M059J (cell line): ENCODE measurements around the gene PRIMA1. TPM values are rescaled to one million over a fixed set of nuclear protein-coding genes. Genes with fewer than 3 reads are reported as not detected.

ENCODE experiments used
- DNase-seq: peaks from one replicate; pipeline ENCODE4 v3.0.0-alpha.2; 2012; ENCODE audit warnings: low read depth
- total RNA-seq: library from RNA; depleted of rRNA; stranded (reverse); fragments of >200 nt; shearing (Covaris generic); gene quantifications from 2 replicates; pipeline ENCODE4 v1.2.3, GENCODE V29; 2014

The PRIMA1 gene
- total RNA-seq, 1 experiment from 2014 or later = not detected

DNA sequence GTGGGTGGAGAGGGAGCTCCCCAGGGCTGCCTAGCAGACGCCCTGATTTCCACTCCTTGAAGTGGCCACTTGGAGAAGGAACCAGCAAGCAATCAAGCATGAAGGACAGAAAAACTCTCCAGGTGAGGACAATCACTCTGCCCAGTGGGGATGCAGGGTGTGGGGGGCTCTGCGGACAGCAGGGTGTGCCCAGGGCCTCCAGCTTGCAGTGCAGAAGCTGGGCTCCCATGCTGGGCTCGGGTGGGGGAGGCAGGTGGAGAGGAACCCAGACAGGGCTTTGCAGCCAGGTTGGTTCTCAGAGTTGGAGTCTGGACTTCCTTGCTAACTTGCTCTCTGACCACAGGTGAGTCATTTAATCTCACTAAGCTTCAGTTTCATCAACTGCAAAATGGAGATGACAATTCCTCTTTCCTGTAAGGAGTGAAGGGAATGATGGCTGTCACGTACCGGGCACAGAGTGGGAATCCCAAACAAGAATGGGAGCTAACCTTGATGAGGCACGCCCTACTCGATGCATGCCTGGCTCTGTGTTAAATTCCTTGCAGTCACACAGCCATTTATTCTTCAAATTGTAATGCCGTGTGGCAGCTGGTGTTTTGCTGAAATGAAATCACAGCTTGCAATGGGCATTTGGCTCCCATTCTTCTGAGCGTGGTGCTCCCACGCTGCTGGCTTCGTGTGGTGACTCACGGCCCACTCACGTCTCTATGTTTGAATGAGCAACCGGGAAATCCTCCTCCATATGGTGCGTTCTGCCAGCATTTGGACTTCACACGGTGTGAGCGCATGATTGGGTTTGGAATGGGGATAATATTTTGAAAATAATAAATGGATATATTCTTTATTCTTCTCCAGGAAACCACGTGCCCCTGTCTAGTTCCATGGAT, 75.2 kb downstream of the PRIMA1 start:
- DNase-seq = peak; percentile 2

DNA sequence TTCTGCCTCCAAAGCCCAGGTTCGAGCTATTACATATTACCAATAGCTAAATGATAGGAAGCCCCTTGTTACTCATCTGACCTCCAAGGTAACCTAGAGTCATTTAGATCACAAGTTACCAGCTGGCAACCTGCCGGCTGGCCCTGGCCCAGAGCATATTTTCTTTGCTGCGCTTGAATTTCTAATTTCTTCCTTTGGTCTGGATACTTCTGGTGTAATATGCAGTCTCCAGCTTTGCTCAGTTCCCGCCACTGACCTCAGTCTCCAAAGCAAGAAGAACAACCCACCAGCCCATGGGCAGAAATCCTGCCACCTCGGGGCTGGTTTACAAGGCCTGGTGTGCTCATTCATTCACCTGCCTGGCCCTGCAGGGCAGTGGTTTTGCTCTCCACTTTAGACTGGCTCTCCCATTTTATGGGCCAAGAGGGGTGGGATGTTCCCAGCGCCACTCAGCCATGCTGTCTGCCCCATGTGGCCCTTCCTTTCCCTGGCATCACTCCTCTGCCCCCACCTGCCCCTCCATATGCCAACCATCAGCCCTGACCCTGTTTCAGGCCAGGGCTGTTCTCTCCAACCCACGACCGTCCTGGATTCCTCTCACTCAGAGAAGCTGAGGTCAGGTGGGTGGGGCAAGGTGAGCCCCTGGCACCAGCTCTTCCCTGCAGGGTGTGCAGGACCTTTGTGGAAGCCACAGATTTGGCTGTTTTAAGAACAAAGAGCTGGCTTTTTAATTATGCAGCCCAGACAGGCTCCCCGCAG, 76.0 kb downstream of the PRIMA1 start:
- no peak for DNase-seq

- DNase-seq = no peak
These were observed 79.0 kb downstream of the PRIMA1 start for GRCh38 chr14:93709249-93709648.

DNA sequence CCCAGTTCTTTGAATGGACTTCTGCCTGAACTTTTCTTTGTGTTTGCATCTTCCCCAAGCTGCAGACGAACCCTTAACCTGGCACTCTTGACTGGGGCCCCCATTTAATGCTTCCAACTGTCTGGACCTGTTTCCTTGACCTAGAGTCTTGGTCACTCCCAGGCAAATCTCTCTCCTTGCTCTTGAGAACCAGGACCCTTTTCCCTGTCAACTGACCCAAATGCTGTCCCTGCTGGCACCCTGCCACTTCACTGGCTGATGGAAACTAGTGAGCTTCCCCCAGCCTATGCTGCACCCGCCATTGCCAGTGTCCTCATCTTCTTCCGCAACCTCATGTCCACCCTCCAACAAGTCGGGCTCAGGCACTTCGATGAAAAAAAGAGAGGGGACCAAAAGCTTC, 79.5 kb downstream of the PRIMA1 start:
- DNase-seq = no peak

- DNase-seq = no peak
These were observed 80.0 kb downstream of the PRIMA1 start for GRCh38 chr14:93708311-93708734.

- DNase-seq = no peak
These were observed 80.8 kb downstream of the PRIMA1 start for GRCh38 chr14:93707475-93707874.

- no peak for DNase-seq
These were observed 81.8 kb downstream of the PRIMA1 start for GRCh38 chr14:93706360-93706955.

- DNase-seq = no peak
These were observed 82.7 kb downstream of the PRIMA1 start for GRCh38 chr14:93705513-93706156.

DNA sequence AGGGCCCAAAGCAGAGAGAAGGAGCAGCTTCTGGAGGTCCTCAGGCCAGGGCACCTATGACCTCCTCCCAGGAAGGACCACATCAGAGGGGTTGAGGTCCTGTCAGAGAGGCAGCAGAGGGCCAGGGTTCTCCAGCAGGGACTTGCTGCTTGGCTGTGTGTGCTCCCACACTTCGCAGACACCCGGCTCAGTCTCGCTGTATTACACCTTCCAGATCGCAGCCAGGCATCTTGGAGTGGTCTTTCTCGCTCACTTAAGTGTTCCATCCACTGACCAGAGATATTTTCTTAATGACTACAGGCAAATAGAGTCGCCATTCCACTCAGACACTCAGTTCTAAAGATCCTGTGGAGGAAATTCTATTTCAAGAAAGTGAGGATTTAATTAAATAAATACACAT, 84.3 kb downstream of the PRIMA1 start:
- DNase-seq = no peak

- DNase-seq = no peak
These were observed 85.3 kb downstream of the PRIMA1 start for GRCh38 chr14:93702946-93703345.

DNA sequence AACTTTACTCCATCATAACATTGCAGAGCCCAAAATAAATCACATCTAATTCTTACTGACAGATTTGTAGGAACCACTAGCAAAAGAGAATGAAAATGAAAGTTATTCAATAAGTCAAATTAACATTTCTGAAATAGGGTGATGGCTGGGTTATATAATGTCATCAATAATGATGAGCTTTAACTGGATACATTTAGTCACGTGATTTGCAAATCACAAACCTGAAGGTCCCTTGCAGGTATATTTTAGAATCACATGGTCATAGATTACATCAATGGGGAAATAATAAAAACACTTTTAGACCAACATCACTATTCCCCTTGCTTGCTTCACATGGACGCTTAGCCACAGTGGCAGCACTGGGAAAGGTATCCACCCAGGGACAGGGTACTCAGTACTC, 86.7 kb downstream of the PRIMA1 start:
- DNase-seq = no peak

- DNase-seq = no peak
These were observed 87.4 kb downstream of the PRIMA1 start for GRCh38 chr14:93700928-93701327.

GRCh38 chr14:93693914-93694313, 94.4 kb downstream of the PRIMA1 start:
- DNase-seq = no peak

DNA sequence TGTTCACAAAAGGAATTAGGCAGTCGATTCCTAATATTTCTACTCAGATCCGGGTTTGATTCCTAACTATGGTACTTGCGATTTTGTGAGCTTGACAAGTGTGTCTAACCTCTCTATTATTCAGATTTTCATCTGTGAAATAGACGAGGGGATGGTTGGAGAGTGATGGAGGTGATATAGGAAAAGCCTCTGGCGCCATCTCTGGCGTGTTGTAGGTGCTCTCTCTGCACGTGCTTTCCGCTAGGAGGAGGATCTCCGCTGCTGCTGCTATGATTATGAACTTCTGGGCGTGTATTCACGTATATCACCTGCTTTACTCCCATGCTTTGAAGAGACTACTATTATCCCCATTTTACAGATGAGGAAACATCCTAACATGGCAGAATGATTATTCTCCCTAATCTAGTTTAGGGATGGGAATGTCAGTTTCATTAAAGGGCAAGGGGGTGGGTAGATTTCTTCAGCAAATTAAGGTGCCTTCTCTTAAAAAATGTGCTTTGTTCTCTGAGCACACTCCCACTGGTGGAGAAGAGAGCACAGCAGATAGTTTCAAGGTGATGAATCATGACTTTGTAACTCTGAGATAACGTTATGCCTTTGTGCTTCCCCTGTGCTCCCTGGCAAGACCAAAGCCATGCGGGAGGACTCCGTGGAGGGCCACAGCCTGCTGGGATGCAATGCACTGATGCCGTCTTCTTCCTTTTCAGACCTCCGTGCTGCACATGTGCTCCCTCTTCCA, 97.1 kb downstream of the PRIMA1 start:
- no peak for DNase-seq

GRCh38 chr14:93690146-93690545, 98.1 kb downstream of the PRIMA1 start:
- no peak for DNase-seq

GRCh38 chr14:93688820-93689219, 99.5 kb downstream of the PRIMA1 start:
- DNase-seq = no peak

DNA sequence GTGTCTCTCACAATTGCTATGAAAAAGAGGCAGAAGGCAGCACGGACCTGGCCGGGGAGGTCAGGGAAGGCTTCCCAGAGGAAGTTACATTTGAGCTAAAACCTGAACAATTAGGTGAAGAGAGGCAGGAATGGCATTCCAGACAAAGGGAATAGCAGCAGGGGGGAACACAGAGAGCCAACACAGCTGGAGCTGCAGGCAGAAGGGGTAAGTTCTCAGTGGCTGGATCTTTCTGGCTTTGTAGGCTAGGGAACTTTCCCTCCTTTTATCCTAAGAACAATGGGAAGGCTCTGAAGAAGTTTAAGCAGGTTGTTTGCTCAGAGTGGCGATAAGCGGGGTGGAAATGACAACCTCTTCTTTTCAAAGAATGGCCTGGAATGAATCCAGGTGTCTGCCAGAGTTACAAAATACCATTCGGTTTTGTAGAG, 100.0 kb downstream of the PRIMA1 start:
- DNase-seq = no peak

DNA sequence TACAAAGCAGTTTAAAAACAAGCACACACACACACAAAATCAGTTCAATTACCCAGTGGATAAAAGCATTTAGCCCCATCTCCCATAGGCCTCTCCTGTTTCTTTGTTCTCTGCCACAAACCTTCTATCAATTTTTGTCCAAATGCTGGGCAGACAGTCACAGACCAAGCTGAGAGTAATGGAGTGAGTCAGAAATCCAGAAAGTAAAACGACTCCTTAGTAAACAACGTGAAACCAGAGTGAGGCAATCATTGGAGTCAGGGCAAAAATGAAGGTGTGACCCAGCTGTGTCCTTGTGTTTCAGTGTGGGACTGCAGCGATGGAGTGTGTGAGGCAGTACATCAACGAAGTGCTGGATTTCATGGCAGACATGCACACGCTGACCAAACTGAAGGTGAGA, 102.0 kb downstream of the PRIMA1 start:
- DNase-seq = no peak

GRCh38 chr14:93685121-93685895, 103.0 kb downstream of the PRIMA1 start:
- no peak for DNase-seq

GRCh38 chr14:93683226-93683625, 105.1 kb downstream of the PRIMA1 start:
- peak; percentile 13 for DNase-seq

DNA sequence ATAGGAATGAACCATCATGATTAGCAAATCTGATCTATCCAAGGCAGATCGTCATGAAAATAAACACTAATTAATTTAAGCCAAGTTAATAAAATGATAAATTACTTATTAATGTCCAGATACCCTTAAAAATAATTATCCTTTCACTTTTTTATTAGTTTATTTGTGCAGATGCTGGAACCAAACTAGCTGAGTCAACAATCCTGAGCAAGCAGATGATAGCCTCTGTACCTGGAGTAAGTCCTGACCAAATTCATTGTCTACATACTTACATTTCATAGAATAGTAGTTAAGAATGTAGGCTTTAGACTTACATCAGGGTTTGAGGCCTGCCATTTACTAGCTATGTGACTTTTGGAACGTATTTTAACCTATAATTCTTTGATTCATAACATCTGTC, 105.8 kb downstream of the PRIMA1 start:
- no peak for DNase-seq
